ENCODE data around the gene SYT12. TPM values are rescaled to one million over a fixed set of nuclear protein-coding genes. Genes with fewer than 3 reads are reported as not detected.

SYT12 gene
- total and polyA plus RNA-seq, 7 experiments from 2014 or later = not detected

DNA sequence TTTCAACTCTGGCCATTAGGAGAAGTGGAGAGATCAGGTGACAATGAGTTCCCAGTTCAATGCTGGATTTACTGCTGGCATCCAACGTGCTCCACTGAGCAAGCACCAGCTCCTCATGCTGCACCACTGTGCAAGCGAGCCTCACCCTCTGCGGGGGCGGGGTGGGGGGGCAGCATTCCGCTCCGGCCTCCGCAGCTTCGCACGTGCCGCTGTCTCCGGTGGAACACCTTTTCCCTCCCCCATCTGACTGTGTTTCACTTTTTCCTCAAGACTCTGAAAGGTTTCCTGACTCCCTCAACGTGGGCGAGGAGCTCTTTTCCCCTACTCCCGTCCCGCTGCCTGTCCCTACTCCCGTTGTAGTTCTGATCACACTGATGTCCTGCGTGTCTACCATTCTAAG lies 32.9 kb downstream of the SYT12 start:
- ATAC-seq = no peak
- CTCF ChIA-PET = interaction anchor here (0.9 kb wide), 1 partner anchor 10 kb away, joined by 5 read pairs; no protein-coding TSS in a partner anchor
- DNase-seq = no peak
- H3K27ac ChIP-seq (ENCODE audit: low read depth, low read length) = no peak overlapping the region
- intact Hi-C loops (cut with micrococcal nuclease) = no loop called here
- Mint-ChIP-seq H3K27me3 (peaks cover 8 to 22% (median 21%) of the 10 kb centered on the region in 5 donors), H3K4me3 (peak overlapping the region; percentile 6 to 82 (median 72)), H3K36me3 (no peaks in the 10 kb centered on the region), H3K4me1 (peaks cover 5 to 20% (median 13%) of the 10 kb centered on the region in 7 donors), H3K9me3 (peaks cover 0 to 1% (median 0%) of the 10 kb centered on the region in 11 donors), H3K27ac (no peak overlapping the region)
- no peak overlapping the region for H3K4me3 ChIP-seq (ENCODE audit: low read length)
- no peaks in the 10 kb centered on the region for H3K9me3 ChIP-seq (ENCODE audit: control insufficient read depth in 2 of 3, low read length in 3 of 3)
- H3K4me1 ChIP-seq (ENCODE audit: control insufficient read depth in 2 of 2, insufficient read depth in 2 of 2, low read length in 2 of 2) = peaks cover 0 to 6% of the 10 kb centered on the region in 2 donors
- no peaks in the 10 kb centered on the region for H3K36me3 ChIP-seq (ENCODE audit: control insufficient read depth in 2 of 3, insufficient read depth in 3 of 3, low read length in 3 of 3)
- H3K27me3 ChIP-seq (ENCODE audit: control insufficient read depth in 2 of 2, insufficient read depth in 2 of 2, low read length in 2 of 2) = no peaks in the 10 kb centered on the region
- POLR2A ChIA-PET = no interaction called here

DNA sequence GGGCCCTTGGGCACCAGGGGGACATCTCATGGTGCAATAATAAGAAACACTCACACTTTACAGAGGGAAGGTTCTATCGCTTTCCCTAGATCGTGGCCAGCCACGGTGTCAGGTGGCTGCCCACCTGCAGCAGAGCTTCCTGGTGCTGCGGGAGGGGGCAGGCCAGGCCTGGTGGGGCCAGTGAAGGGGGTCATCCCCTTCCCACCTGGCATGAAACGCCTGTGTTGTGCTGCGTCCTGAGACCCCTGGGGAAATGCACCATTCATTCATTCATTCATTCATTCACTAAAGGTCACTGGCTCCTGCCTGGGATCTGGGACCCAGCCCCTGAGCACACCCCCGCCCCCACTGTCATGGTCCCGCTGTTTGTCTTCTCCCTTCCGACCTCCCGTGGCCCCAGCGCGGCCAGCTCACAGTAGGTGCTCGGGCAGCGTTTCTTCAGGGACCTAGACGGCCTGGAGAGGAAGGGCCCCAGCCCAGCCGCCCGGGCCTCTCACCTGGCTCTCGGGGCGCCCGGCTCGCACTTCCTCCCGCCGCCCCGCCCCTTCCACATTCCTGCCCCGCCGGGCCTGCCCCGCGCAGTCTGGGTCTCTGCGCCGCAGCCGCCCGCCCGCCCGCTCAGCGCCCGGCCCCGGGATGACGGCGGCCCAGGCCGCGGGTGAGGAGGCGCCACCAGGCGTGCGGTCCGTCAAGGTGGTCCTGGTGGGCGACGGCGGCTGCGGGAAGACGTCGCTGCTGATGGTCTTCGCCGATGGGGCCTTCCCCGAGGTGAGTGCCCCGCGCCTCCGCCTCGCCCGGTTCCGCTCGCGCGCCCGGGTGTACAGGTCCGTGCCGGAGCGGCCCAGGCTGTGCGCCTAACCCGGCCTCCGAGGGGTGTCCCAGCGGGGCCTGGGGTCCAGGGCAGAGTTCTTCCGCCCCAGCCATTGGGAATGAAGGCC lies 33.6 kb downstream of the SYT12 start, which contains the start of gene RHOD:
Gene RHOD, plus strand, starts transcription at position 581 of the 938 bp plus-strand sequence. Its CDS starts 56 bp downstream, at position 637.
- DNase-seq (peak in 7 of 9 donors; percentile 14 to 48 (median 24)), ATAC-seq (peak; percentile 63)
- no peaks in the 10 kb centered on the region for H3K9me3 ChIP-seq (ENCODE audit: control insufficient read depth in 2 of 3, low read length in 3 of 3)
- H3K27ac Mint-ChIP-seq = no peak within 1 kb of the TSS
- intact Hi-C loops (cut with micrococcal nuclease) = no loop called here
- peaks cover 8 to 18% (median 15%) of the 10 kb centered on the region in 5 donors for H3K27me3 Mint-ChIP-seq
- H3K36me3 ChIP-seq (ENCODE audit: control insufficient read depth in 2 of 3, insufficient read depth in 3 of 3, low read length in 3 of 3) = no peaks in the 10 kb centered on the region
- peaks cover 0 to 1% (median 0%) of the 10 kb centered on the region in 11 donors for H3K9me3 Mint-ChIP-seq
- no peaks in the 10 kb centered on the region for H3K36me3 Mint-ChIP-seq
- peaks cover 5 to 20% (median 13%) of the 10 kb centered on the region in 7 donors for H3K4me1 Mint-ChIP-seq
- ChIA-PET POLR2A (no interaction called here), CTCF (interaction anchor here (0.9 kb wide), 1 partner anchor 9 kb away, joined by 5 read pairs; no protein-coding TSS in a partner anchor)
- peak within 1 kb of the TSS; percentile 58 to 82 (median 74) for H3K4me3 Mint-ChIP-seq
- H3K27me3 ChIP-seq (ENCODE audit: control insufficient read depth in 2 of 2, insufficient read depth in 2 of 2, low read length in 2 of 2) = no peaks in the 10 kb centered on the region
- peak within 1 kb of the TSS; percentile 37 for H3K4me3 ChIP-seq (ENCODE audit: low read length)
- peaks cover 0 to 6% of the 10 kb centered on the region in 2 donors for H3K4me1 ChIP-seq (ENCODE audit: control insufficient read depth in 2 of 2, insufficient read depth in 2 of 2, low read length in 2 of 2)
- H3K27ac ChIP-seq (ENCODE audit: low read depth, low read length) = no peak within 1 kb of the TSS

DNA sequence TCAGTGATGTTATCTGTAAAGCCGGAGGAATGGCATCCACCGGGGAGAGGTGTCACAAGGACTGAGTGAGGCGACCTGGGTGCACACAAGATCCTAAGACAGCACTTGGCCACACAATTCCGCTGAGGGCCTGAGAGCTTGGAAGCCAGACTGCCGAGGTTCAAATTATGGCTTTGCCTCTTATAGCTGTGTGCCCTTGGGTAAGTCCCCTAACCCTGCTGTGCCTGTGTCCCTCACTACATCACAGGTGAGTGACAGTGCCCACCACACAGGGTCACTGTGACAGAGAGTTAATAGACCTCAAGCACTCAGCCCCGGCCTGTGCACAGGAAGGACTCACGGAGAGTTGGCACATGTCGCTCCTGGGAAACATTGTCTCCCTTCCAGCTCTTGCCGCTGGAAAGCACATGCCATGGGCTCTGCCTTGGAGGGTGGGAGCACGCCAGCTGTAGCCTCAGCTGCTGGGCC lies 34.3 kb downstream of the SYT12 start:
- Mint-ChIP-seq H3K9me3 (peaks cover 0 to 1% (median 0%) of the 10 kb centered on the region in 11 donors), H3K27me3 (peaks cover 8 to 18% (median 10%) of the 10 kb centered on the region in 5 donors), H3K4me1 (peaks cover 5 to 20% (median 13%) of the 10 kb centered on the region in 7 donors), H3K4me3 (peak overlapping the region; percentile 49 to 75 (median 56)), H3K27ac (no peak overlapping the region), H3K36me3 (no peaks in the 10 kb centered on the region)
- H3K36me3 ChIP-seq (ENCODE audit: control insufficient read depth in 2 of 3, insufficient read depth in 3 of 3, low read length in 3 of 3) = no peaks in the 10 kb centered on the region
- H3K4me1 ChIP-seq (ENCODE audit: control insufficient read depth in 2 of 2, insufficient read depth in 2 of 2, low read length in 2 of 2) = peaks cover 0 to 6% of the 10 kb centered on the region in 2 donors
- no peak overlapping the region for H3K27ac ChIP-seq (ENCODE audit: low read depth, low read length)
- H3K4me3 ChIP-seq (ENCODE audit: low read length) = no peak overlapping the region
- intact Hi-C loops (cut with micrococcal nuclease) = no loop called here
- H3K27me3 ChIP-seq (ENCODE audit: control insufficient read depth in 2 of 2, insufficient read depth in 2 of 2, low read length in 2 of 2) = no peaks in the 10 kb centered on the region
- ChIA-PET CTCF (interaction anchor here (1.0 kb wide), 1 partner anchor 69 kb away, joined by 4 read pairs; no protein-coding TSS in a partner anchor), POLR2A (no interaction called here)
- DNase-seq (no peak), ATAC-seq (no peak)
- no peaks in the 10 kb centered on the region for H3K9me3 ChIP-seq (ENCODE audit: control insufficient read depth in 2 of 3, low read length in 3 of 3)

DNA sequence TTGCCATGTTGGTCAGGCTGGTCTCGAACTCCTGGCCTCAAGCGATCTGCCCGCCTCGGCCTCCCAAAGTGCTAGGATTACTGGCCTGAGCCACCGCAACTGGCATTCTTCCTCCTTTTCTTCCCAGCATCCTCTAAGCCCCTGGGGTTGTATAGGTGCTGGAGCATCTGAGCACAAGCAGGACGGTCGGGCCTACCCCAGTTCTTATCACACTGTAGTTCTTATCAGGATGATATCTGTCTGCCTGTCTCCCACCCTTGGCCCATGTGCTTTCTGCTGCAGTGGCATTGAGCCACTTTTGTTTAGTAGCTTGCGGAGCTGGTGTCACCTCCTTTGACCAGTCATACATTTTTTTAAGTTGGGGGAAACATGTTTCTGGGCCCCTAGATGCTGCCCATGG lies 35.6 kb downstream of the SYT12 start:
- Mint-ChIP-seq H3K27ac (peak overlapping the region in 1 of 9 donors; percentile 51), H3K4me1 (peaks cover 5 to 20% (median 13%) of the 10 kb centered on the region in 7 donors), H3K36me3 (no peaks in the 10 kb centered on the region), H3K4me3 (peak overlapping the region in 2 of 10 donors; percentile 16 to 23), H3K27me3 (peaks cover 5 to 18% (median 8%) of the 10 kb centered on the region in 5 donors), H3K9me3 (no peaks in the 10 kb centered on the region)
- Histone ChIP-seq H3K9me3 (ENCODE audit: control insufficient read depth in 2 of 3, low read length in 3 of 3) (no peaks in the 10 kb centered on the region), H3K36me3 (ENCODE audit: control insufficient read depth in 2 of 3, insufficient read depth in 3 of 3, low read length in 3 of 3) (no peaks in the 10 kb centered on the region), H3K4me3 (ENCODE audit: low read length) (no peak overlapping the region), H3K4me1 (ENCODE audit: control insufficient read depth in 2 of 2, insufficient read depth in 2 of 2, low read length in 2 of 2) (peaks cover 0 to 6% of the 10 kb centered on the region in 2 donors), H3K27ac (ENCODE audit: low read depth, low read length) (no peak overlapping the region), H3K27me3 (ENCODE audit: control insufficient read depth in 2 of 2, insufficient read depth in 2 of 2, low read length in 2 of 2) (no peaks in the 10 kb centered on the region)
- no peak for DNase-seq
- ATAC-seq = no peak
- intact Hi-C loops (cut with micrococcal nuclease) = no loop called here
- ChIA-PET CTCF (no interaction called here), POLR2A (no interaction called here)

DNA sequence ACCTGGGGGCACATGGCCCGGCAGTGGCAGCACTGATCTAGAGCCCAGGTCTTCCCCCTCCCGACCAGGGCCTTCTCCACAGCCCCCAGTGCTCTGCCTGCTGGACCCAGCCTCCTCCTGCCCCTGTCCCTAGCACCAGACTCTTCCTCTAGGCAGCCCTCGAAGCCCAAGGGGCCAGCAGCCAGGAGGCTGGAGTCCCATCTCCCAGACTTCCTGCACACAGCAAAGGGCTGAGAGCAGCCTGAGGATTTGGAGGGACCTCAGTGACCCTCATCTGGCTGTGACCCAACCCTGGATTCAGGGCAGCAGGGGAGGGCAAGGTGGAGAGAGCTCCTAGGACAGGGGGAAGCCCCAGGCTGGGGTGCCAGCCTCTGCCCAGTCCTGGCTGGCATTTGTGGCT lies 36.7 kb downstream of the SYT12 start:
- peaks cover 0 to 6% of the 10 kb centered on the region in 2 donors for H3K4me1 ChIP-seq (ENCODE audit: control insufficient read depth in 2 of 2, insufficient read depth in 2 of 2, low read length in 2 of 2)
- no peaks in the 10 kb centered on the region for H3K36me3 Mint-ChIP-seq
- H3K4me3 ChIP-seq (ENCODE audit: low read length) = no peak overlapping the region
- H3K27ac Mint-ChIP-seq = no peak overlapping the region
- peaks cover 0 to 11% (median 8%) of the 10 kb centered on the region in 5 donors for H3K27me3 Mint-ChIP-seq
- ATAC-seq (no peak), DNase-seq (no peak)
- peaks cover 0 to 1% (median 0%) of the 10 kb centered on the region in 11 donors for H3K9me3 Mint-ChIP-seq
- ChIA-PET CTCF (no interaction called here), POLR2A (no interaction called here)
- no peak overlapping the region for H3K4me3 Mint-ChIP-seq
- peaks cover 5 to 19% (median 13%) of the 10 kb centered on the region in 7 donors for H3K4me1 Mint-ChIP-seq
- no peaks in the 10 kb centered on the region for H3K9me3 ChIP-seq (ENCODE audit: control insufficient read depth in 2 of 3, low read length in 3 of 3)
- no peaks in the 10 kb centered on the region for H3K36me3 ChIP-seq (ENCODE audit: control insufficient read depth in 2 of 3, insufficient read depth in 3 of 3, low read length in 3 of 3)
- no peaks in the 10 kb centered on the region for H3K27me3 ChIP-seq (ENCODE audit: control insufficient read depth in 2 of 2, insufficient read depth in 2 of 2, low read length in 2 of 2)
- intact Hi-C loops (cut with micrococcal nuclease) = no loop called here
- no peak overlapping the region for H3K27ac ChIP-seq (ENCODE audit: low read depth, low read length)

DNA sequence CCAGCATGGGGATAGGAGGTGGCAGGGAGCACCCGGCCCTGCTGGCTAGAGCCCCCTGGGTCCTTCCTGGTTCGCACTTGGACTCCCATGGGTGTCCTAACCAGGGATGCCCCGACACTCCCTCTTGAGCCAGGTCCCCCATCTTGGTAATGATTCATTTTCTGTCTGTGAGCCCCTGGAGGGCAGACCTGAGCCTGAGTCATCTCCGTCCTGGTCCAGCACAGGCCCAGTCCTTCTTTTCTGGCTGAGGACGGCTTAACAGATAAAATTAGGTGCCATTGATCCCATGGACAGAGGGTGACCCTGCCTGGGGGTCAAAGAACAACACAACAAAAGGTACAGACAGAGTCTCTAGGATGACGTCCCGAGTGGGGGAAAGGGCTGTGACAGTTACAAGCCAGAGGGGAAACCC lies 37.2 kb downstream of the SYT12 start:
- intact Hi-C loops (cut with micrococcal nuclease) = no loop called here
- DNase-seq (no peak), ATAC-seq (no peak)
- ChIA-PET CTCF (no interaction called here), POLR2A (no interaction called here)
- no peak overlapping the region for H3K27ac Mint-ChIP-seq
- no peaks in the 10 kb centered on the region for H3K36me3 ChIP-seq (ENCODE audit: control insufficient read depth in 2 of 3, insufficient read depth in 3 of 3, low read length in 3 of 3)
- H3K36me3 Mint-ChIP-seq = no peaks in the 10 kb centered on the region
- H3K27me3 Mint-ChIP-seq = peaks cover 0 to 11% (median 8%) of the 10 kb centered on the region in 5 donors
- H3K4me1 ChIP-seq (ENCODE audit: control insufficient read depth in 2 of 2, insufficient read depth in 2 of 2, low read length in 2 of 2) = peaks cover 0 to 6% of the 10 kb centered on the region in 2 donors
- no peaks in the 10 kb centered on the region for H3K9me3 ChIP-seq (ENCODE audit: control insufficient read depth in 2 of 3, low read length in 3 of 3)
- peaks cover 0 to 1% (median 0%) of the 10 kb centered on the region in 11 donors for H3K9me3 Mint-ChIP-seq
- no peak overlapping the region for H3K4me3 Mint-ChIP-seq
- no peaks in the 10 kb centered on the region for H3K27me3 ChIP-seq (ENCODE audit: control insufficient read depth in 2 of 2, insufficient read depth in 2 of 2, low read length in 2 of 2)
- H3K4me3 ChIP-seq (ENCODE audit: low read length) = no peak overlapping the region
- H3K27ac ChIP-seq (ENCODE audit: low read depth, low read length) = no peak overlapping the region
- peaks cover 5 to 17% (median 13%) of the 10 kb centered on the region in 7 donors for H3K4me1 Mint-ChIP-seq

Data from naive thymus-derived CD4-positive, alpha-beta T cell (primary cell).